ENCODE measurements around the gene MACC1. TPM values are rescaled to one million over a fixed set of nuclear protein-coding genes. Genes with fewer than 3 reads are reported as not detected.
A peak's percentile ranks its signal among the peaks of the same experiment; 100 is the strongest.

Gene MACC1
- total and polyA plus RNA-seq, 9 of the 15 experiments (the other 6 are each of a cell fraction or from before 2014, with no cell fraction given), result 5.9 to 30.2 (median 10.4) TPM

DNA sequence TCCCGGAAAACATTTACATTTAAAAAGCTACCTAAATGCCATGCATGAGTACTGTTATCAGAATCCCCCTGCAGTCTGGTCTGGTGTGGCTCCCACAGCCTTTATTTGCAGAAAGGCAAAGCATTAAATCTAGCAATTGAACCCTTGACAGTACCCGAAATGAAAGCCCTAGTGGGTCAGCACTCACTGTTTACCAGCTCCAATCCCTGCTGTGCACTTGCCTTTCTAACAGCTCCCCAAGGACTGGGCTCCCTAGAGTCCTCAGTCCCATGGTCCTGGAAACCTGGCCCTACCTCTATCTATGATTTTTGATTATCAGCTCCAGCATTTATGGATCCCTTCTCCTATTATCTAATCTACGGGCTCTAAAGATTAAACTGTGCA lies 1.9 kb upstream of the MACC1 start:
- H3K4me2 ChIP-seq (ENCODE audit: insufficient read depth, low read length), result peak overlapping the region; percentile 52; the same call in 1 of the 2 replicates
- FAIRE-seq (no peak), DNase-seq (ENCODE audit: extremely low read depth in 1 of 4, low spot score in 3 of 4) (no peak), ATAC-seq (no peak)
- no peaks in the 10 kb centered on the region; the same call in 2 of the 3 replicates for H3K36me3 ChIP-seq (ENCODE audit: control insufficient read depth, insufficient read depth, low read length)
- WGBS (ENCODE audit: insufficient coverage, low coverage, missing lambda C conversion rate), result 60% methylated on average over 3 of the region's 3 CpGs
- POLR2A ChIA-PET, result interaction anchor here (0.8 to 3.4 kb wide), 12 partner anchors 11 to 109 kb away, joined by 3 to 20 read pairs (median 4); no protein-coding TSS in a partner anchor
- CTCF ChIA-PET (ENCODE audit: low intra/inter-chr PET ratio), result no interaction called here
- no peaks in the 10 kb centered on the region for H3K9me3 ChIP-seq (replicated peaks; ENCODE audit: control insufficient read depth, insufficient read depth, low read depth, low read length)
- peak overlapping the region; percentile 99 for H3K27ac ChIP-seq (ENCODE audit: extremely low read depth, low read depth, low read length)
- no peaks in the 10 kb centered on the region for H3K9me1 ChIP-seq (ENCODE audit: control insufficient read depth, insufficient read depth, low read length)
- no peak overlapping the region for H3K4me3 ChIP-seq
- peak overlapping the region; percentile 92 for H2AFZ ChIP-seq (ENCODE audit: low read depth, low read length)
- no peaks in the 10 kb centered on the region for H4K20me1 ChIP-seq (replicated peaks; ENCODE audit: control insufficient read depth, insufficient read depth, low read length)
- peaks cover 31% of the 10 kb centered on the region for H3K79me2 ChIP-seq (ENCODE audit: control insufficient read depth, insufficient read depth, low read length)
- no TSS peak for BruUV-seq (replicated peaks)
- H3K4me1 ChIP-seq (replicated peaks in 1 of 2; ENCODE audit: control insufficient read depth in 2 of 2, insufficient read depth in 2 of 2, low read length in 2 of 2), result peaks cover 6 to 69% of the 10 kb centered on the region in 2 experiments
- in situ Hi-C loops (cut with MboI) (no loop called here), intact Hi-C loops (cut with micrococcal nuclease) (loop anchor here (1.0 kb wide), 1 partner anchor 87 kb away; no protein-coding TSS in a partner anchor)
- no peaks in the 10 kb centered on the region for H3K27me3 ChIP-seq (ENCODE audit: control insufficient read depth in 2 of 2, insufficient read depth in 2 of 2, low read length in 2 of 2)
- H3K9ac ChIP-seq (ENCODE audit: insufficient read depth in 1 of 2, low read depth in 2 of 2, low read length in 2 of 2), result peak overlapping the region in 1 of 2 experiments; percentile 77; a peak in 2 of 4 replicates
- TF ChIP-seq MTA2 (IDR thresholded peaks at IDR 0.05; ENCODE audit: low read depth) (no peak), MCM5 (IDR thresholded peaks at IDR 0.05; ENCODE audit: low read depth) (no peak), GABPA (tag; conservative IDR thresholded peaks at IDR 0.05; ENCODE audit: low read depth) (no peak), ELF4 (CRISPR knock-in tag; IDR thresholded peaks at IDR 0.05) (no peak), XRCC4 (IDR thresholded peaks at IDR 0.05; ENCODE audit: extremely low read depth, insufficient read depth, insufficient read length) (no peak), NFE2 (IDR thresholded peaks at IDR 0.05; ENCODE audit: low read depth) (no peak)
- TF ChIP-seq, protein P1, sequence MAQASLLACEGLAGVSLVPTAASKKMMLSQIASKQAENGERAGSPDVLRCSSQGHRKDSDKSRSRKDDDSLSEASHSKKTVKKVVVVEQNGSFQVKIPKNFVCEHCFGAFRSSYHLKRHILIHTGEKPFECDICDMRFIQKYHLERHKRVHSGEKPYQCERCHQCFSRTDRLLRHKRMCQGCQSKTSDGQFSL (CRISPR knock-in tag; IDR thresholded peaks at IDR 0.05), result no peak
- TF ChIP-seq, protein P1 (tag; IDR thresholded peaks at IDR 0.05), result peak in 1 of 2 experiments; percentile 67; a peak in 2 of 4 replicates
- TF ChIP-seq, protein P2, sequence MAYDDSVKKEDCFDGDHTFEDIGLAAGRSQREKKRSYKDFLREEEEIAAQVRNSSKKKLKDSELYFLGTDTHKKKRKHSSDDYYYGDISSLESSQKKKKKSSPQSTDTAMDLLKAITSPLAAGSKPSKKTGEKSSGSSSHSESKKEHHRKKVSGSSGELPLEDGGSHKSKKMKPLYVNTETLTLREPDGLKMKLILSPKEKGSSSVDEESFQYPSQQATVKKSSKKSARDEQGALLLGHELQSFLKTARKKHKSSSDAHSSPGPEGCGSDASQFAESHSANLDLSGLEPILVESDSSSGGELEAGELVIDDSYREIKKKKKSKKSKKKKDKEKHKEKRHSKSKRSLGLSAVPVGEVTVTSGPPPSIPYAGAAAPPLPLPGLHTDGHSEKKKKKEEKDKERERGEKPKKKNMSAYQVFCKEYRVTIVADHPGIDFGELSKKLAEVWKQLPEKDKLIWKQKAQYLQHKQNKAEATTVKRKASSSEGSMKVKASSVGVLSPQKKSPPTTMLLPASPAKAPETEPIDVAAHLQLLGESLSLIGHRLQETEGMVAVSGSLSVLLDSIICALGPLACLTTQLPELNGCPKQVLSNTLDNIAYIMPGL (CRISPR knock-in tag; IDR thresholded peaks at IDR 0.05), result no peak
- TF ChIP-seq, protein P3, sequence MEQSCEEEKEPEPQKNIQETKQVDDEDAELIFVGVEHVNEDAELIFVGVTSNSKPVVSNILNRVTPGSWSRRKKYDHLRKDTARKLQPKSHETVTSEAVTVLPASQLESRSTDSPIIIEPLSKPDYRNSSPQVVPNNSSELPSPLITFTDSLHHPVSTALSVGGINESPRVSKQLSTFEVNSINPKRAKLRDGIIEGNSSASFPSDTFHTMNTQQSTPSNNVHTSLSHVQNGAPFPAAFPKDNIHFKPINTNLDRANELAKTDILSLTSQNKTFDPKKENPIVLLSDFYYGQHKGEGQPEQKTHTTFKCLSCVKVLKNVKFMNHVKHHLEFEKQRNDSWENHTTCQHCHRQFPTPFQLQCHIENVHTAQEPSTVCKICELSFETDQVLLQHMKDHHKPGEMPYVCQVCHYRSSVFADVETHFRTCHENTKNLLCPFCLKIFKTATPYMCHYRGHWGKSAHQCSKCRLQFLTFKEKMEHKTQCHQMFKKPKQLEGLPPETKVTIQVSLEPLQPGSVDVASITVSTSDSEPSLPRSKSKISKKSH (CRISPR knock-in tag; IDR thresholded peaks at IDR 0.05), result no peak
- TF ChIP-seq, protein P4, sequence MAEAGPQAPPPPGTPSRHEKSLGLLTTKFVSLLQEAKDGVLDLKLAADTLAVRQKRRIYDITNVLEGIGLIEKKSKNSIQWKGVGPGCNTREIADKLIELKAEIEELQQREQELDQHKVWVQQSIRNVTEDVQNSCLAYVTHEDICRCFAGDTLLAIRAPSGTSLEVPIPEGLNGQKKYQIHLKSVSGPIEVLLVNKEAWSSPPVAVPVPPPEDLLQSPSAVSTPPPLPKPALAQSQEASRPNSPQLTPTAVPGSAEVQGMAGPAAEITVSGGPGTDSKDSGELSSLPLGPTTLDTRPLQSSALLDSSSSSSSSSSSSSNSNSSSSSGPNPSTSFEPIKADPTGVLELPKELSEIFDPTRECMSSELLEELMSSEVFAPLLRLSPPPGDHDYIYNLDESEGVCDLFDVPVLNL (CRISPR knock-in tag; IDR thresholded peaks at IDR 0.05; ENCODE audit: low read depth), result no peak
- TF ChIP-seq, protein P5, sequence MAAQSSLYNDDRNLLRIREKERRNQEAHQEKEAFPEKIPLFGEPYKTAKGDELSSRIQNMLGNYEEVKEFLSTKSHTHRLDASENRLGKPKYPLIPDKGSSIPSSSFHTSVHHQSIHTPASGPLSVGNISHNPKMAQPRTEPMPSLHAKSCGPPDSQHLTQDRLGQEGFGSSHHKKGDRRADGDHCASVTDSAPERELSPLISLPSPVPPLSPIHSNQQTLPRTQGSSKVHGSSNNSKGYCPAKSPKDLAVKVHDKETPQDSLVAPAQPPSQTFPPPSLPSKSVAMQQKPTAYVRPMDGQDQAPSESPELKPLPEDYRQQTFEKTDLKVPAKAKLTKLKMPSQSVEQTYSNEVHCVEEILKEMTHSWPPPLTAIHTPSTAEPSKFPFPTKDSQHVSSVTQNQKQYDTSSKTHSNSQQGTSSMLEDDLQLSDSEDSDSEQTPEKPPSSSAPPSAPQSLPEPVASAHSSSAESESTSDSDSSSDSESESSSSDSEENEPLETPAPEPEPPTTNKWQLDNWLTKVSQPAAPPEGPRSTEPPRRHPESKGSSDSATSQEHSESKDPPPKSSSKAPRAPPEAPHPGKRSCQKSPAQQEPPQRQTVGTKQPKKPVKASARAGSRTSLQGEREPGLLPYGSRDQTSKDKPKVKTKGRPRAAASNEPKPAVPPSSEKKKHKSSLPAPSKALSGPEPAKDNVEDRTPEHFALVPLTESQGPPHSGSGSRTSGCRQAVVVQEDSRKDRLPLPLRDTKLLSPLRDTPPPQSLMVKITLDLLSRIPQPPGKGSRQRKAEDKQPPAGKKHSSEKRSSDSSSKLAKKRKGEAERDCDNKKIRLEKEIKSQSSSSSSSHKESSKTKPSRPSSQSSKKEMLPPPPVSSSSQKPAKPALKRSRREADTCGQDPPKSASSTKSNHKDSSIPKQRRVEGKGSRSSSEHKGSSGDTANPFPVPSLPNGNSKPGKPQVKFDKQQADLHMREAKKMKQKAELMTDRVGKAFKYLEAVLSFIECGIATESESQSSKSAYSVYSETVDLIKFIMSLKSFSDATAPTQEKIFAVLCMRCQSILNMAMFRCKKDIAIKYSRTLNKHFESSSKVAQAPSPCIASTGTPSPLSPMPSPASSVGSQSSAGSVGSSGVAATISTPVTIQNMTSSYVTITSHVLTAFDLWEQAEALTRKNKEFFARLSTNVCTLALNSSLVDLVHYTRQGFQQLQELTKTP (IDR thresholded peaks at IDR 0.05; ENCODE audit: low read depth in 1 of 2, partially characterized antibody in 2 of 2), result no peak
